ENCODE data around the gene G3BP2.

DNA sequence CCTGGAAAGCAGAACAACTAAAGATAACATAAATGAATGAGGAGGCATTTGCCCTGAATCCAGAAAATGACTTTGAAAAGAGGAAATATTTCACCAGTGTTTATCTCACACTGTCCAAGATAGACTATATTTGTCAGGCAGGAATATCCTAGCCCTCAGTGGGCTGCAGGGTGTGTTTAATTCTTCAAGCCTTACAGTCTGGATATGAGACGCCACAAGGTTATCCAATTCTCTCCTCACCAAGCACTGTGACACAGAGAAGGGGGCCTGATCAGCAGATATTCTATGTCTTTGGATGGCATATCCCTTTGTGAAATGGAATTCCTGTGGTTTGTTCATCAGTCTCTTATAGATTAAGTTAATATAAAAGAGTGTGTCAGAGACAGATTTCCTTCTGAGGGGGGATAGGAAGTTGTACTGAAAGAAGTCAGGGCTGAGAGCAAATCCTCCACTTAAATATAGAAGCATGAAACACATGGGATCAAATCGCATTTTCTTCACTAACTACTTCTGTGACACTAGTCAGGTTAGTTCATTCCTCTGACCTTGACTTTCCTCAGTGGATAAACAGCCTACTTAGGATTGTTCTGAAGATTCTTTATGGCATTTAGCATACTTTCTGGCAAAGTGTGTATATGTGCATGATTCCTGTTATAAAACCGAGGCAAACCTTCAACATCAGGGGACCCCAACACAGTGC is 6.8 kb upstream of the G3BP2 start:
- TF ChIP-seq, protein P1, sequence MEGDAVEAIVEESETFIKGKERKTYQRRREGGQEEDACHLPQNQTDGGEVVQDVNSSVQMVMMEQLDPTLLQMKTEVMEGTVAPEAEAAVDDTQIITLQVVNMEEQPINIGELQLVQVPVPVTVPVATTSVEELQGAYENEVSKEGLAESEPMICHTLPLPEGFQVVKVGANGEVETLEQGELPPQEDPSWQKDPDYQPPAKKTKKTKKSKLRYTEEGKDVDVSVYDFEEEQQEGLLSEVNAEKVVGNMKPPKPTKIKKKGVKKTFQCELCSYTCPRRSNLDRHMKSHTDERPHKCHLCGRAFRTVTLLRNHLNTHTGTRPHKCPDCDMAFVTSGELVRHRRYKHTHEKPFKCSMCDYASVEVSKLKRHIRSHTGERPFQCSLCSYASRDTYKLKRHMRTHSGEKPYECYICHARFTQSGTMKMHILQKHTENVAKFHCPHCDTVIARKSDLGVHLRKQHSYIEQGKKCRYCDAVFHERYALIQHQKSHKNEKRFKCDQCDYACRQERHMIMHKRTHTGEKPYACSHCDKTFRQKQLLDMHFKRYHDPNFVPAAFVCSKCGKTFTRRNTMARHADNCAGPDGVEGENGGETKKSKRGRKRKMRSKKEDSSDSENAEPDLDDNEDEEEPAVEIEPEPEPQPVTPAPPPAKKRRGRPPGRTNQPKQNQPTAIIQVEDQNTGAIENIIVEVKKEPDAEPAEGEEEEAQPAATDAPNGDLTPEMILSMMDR (IDR thresholded peaks at IDR 0.05) = no peak
- TF ChIP-seq POLR2A (IDR thresholded peaks at IDR 0.05) = no peak

All from heart left ventricle (tissue), 13 donors.